Measurements from ENCODE around the gene CAMK1D.
"Not testable (repeated sequence)": the region's sequence is repeated elsewhere in the genome, so short reads cannot be mapped to it uniquely, and the experiment has no call there.

CAMK1D gene

GRCh38 chr10:12469345-12469744 is 120.0 kb downstream of the CAMK1D start:
- no peak for DNase-seq (ENCODE audit: low spot score)

GRCh38 chr10:12470719-12471118 is 121.4 kb downstream of the CAMK1D start:
- DNase-seq (ENCODE audit: low spot score): no peak

GRCh38 chr10:12471135-12471534 is 121.8 kb downstream of the CAMK1D start:
- DNase-seq (ENCODE audit: low spot score): no peak

- DNase-seq (ENCODE audit: low spot score): no peak
Observed at GRCh38 chr10:12473491-12473890, 124.1 kb downstream of the CAMK1D start.

GRCh38 chr10:12474727-12475412 is 125.5 kb downstream of the CAMK1D start:
- no peak for DNase-seq (ENCODE audit: low spot score)

GRCh38 chr10:12476656-12477055 is 127.3 kb downstream of the CAMK1D start:
- DNase-seq (ENCODE audit: low spot score): no peak

- DNase-seq (ENCODE audit: low spot score): no peak
Observed at GRCh38 chr10:12479437-12479844, 130.1 kb downstream of the CAMK1D start.

- no peak for DNase-seq (ENCODE audit: low spot score)
Observed at GRCh38 chr10:12479924-12480323, 130.6 kb downstream of the CAMK1D start.

- no peak for DNase-seq (ENCODE audit: low spot score)
Observed at GRCh38 chr10:12480440-12480839, 131.1 kb downstream of the CAMK1D start.

- DNase-seq (ENCODE audit: low spot score): no peak
Observed at GRCh38 chr10:12481924-12482323, 132.6 kb downstream of the CAMK1D start.

- DNase-seq (ENCODE audit: low spot score): no peak
Observed at GRCh38 chr10:12482587-12482986, 133.2 kb downstream of the CAMK1D start.

GRCh38 chr10:12484002-12484918 is 134.9 kb downstream of the CAMK1D start:
- DNase-seq (ENCODE audit: low spot score): no peak

- peak; percentile 64 for DNase-seq (ENCODE audit: low spot score)
Observed at GRCh38 chr10:12484941-12485805, 135.8 kb downstream of the CAMK1D start.

GRCh38 chr10:12487366-12487765 is 138.0 kb downstream of the CAMK1D start:
- no peak for DNase-seq (ENCODE audit: low spot score)

GRCh38 chr10:12488626-12489025 is 139.3 kb downstream of the CAMK1D start:
- DNase-seq (ENCODE audit: low spot score): no peak

GRCh38 chr10:12489357-12489756 is 140.0 kb downstream of the CAMK1D start:
- DNase-seq (ENCODE audit: low spot score): no peak

GRCh38 chr10:12489806-12490205 is 140.5 kb downstream of the CAMK1D start:
- DNase-seq (ENCODE audit: low spot score): no peak

- no peak for DNase-seq (ENCODE audit: low spot score)
Observed at GRCh38 chr10:12490963-12491362, 141.6 kb downstream of the CAMK1D start.

GRCh38 chr10:12491491-12491890 is 142.1 kb downstream of the CAMK1D start:
- DNase-seq (ENCODE audit: low spot score): no peak

GRCh38 chr10:12492016-12492415 is 142.7 kb downstream of the CAMK1D start:
- DNase-seq (ENCODE audit: low spot score): no peak

- DNase-seq (ENCODE audit: low spot score): not testable (repeated sequence)
Observed at GRCh38 chr10:12497046-12497445, 147.7 kb downstream of the CAMK1D start.

Data from hepatic stellate cell (primary cell).